HG02678 (cell line): ENCODE results near the gene ADM5.

ENCODE experiments used
- ATAC-seq: cut with Tn5 transposase; IDR thresholded peaks from one replicate; pipeline ENCODE4 v1.9.1; 2021; ENCODE audit warnings: mild to moderate bottlenecking, moderate library complexity; ENCODE audit not compliant: unreplicated experiment

The ADM5 gene

DNA sequence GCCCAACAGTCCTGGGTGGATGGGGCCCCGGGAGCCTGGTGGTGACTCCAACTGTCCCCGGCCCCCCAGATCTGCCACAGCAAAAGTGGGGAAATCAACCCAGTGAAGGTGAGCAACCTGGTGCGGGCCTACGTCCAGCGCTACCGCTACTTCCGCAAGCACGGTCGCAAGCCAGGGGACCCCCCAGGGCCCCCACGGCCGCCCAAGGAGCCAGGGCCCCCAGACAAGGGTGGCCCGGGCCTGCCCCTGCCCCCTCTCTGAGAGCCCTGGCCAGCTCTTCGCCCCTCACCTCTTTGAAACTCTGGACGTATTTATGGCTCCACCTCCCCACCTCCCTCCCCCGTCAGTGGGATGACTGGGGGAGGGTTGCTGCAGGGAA, 31.3 kb upstream of the ADM5 start:
- ATAC-seq: no peak

DNA sequence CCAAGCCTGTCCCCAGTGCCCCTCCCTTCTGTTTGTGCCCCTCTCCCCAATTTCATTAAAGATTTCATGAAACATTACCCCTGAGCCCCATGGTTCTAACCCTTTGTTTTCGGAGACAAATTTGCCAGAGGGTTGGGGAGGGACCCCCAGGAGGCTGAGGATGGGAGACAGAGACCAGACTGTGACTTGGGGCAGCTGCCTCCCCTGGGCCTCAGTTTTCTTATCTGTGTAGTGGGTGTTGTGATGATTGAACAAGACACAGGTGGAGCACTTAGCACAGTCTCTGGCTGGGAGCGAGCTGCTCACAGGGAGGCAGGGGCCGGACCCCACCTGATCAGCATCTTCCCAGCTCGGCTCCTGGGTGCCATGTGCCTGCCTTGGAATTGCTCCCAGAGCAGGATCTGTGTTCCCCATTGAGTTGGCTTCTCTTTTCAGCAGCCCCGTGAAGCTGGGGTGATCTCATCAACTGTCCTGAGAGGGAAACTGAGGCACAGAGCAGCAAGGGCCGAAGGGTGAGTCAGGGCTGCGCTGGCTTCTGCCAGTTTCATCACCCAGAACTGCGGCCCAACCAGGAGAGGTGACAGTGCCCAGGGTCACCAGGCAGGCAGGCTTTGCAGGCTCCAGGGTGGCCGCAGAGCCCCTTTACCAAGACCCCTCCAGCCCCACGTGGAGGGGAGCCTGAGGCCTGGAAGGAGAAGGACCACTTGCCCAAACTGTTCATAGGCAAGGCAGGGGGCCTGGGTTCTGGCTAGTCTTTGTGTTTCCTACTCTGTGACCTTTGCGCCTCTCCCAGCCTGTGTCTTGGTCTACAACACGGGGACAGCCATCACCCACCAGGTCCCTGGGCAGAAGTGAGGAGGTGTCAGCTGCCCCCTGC, 30.6 kb upstream of the ADM5 start:
- no peak for ATAC-seq

DNA sequence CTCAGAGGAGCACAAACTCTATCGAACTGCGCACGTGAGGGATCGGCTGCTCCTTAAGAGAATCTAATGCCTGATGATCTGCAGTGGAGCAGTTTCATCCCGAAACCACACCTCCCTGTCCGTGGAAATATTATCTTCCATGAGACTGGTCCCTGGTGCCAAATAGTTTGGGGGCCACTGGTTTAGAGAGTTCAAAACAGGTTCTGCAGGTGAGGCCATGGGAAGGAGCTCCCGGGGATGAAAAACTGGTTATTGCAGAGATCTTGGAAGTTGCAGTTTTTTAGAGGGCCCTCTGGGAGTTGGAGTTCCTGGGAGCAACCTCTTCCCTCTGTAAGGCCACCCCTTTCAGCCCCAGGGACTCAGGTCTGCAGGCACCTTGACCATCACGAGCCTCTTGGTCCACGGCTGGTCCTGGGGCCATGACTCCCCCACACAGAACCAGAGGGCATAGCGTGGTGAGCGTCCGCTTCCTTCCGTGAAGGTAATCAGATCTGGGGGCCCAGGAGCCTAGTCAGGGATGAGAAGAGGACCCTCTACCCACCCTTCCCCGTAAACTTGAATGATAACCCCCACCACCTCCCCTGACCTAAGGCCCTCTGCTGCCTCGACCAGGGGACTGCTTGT, 28.9 kb upstream of the ADM5 start:
- ATAC-seq: no peak

DNA sequence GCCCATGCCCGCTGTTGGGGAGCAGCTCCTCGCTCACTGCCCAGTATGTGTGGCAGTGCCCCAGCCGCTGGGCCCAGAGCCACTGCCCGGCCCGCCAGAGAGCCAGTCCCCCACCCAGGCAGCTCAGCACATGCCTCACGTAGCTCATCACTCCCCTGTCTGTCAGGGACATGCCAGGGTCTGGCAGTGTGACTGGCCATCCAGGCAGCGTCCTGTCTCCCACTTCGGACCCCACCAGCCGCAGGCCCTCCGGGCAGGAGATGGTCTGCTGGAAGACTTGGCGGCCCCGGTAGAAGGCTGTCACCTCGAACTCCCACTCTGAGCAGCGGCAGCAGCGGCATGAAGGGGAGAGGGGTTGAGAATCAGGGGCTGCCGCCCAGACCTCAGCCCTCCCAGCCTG, 27.4 kb upstream of the ADM5 start:
- no peak for ATAC-seq

DNA sequence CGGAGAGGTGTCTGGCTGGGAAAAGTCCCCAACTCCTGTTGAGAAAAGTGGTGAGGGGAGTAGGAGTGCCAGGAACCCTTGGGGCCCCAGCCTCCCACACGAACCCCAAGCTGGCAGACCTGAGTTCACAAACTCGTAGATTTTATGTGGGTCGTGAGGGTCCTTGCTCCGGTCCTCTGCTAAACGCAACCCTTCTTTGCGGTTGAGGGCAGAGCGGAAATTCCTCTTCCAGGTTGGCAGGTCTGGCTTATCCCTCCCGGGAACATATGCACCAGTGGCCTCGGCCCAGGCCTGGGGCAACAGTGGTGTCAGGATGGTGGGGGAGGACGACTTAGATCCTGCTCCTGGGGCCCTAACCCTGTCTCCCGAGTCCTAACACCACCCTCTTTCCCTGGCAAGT, 26.2 kb upstream of the ADM5 start:
- ATAC-seq: no peak

DNA sequence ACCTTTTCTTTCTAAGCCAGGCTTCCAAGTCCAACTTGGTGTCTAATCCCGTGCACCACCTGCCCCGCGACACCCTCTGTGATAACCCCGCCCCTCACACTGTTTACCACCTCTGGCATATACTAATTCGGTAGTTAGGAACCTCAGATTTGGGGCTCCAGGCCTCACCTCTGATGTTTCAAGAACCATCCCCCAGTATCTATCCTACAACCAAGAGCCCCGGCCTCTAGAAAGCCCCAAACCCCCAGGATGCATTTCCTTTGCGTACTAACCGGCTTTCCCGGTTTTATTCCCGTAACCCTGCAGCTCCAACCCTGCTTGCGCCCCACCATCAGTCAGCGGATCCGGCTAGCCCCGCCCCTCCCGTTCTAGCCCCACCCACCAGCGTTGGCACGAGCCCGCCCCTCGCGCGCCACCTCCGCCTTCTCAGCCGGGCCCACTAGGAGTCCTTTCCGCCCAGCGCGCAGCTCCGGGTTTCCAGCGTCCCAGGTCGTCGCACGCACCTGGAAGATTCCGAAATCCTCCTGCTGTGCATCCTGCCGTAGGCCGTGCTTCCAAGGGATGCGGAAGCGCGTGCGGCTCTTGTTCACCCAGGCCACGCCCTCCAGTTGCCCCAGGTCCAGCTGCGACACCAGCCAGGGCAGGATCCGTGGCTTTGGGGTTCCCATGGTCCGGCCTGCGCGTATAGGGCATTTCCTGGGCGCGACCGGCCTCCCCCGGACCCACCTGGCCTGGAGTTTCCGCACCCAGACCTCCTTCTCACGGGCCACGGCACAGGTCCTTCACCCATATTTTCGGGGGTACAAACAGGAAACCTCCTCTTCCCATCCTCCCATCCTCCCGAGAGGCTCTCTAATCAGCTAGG, 25.0 kb upstream of the ADM5 start:
- ATAC-seq: peak; percentile 43

DNA sequence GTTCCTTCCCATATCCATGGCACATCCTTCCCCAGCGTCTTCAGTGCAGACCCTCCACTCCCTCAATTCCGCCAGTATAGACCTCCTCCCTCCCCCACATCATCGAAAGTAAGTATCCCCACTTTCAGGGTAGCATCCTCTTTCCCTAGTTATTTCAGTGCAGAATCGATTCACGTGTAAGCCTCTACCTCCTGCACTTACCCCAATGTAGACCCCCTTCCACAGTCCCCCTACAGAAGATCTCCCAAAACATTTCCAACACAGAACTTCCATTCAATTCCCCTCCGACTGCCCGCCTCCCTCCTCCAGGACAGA, 24.4 kb upstream of the ADM5 start:
- ATAC-seq: no peak

DNA sequence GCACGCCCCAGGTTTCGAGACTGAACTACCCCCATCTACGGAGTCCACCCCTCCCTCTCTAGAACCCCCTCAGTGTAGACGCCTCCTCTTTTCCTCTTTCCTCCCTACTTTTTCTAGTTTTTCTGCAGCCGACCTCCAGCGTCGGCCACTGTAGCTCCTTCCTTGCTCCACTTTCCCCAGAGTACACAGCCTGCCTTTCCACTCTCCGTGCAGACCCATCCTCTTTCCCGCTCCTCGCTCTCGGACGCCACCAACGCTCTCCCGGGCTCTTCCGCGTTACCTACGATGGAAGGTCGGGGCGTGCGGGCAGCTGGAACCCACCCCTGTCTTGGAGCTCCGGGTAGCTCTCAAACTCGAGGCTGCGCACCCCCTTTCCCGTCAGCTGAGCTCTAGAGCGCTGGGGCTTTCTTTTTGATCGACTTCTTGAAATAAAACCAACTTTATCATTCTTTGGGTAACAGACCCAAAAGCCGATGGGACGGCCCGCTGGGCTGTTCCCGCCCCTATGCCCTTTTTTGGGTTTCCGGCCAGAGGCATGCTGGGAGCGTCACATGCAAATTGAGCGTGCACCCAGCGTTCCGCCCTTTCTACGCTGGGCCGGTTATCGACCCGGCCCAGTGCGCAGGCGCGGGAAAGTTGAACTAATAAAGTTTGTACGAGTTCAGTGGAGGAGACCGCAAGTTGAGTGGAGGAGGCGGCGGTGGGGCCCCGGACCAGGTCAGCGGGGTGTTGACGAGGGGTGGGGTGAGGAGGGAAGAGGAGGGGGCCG, 23.9 kb upstream of the ADM5 start, which contains the start of the genes BCL2L12 and IRF3:
BCL2L12 (plus strand) TSS at position 583 of the 769 bp plus-strand sequence. CDS start 760 bp downstream, outside the sequence.
IRF3 (minus strand) TSS at position 507 of the 769 bp plus-strand sequence. CDS start 1,019 bp downstream, outside the sequence.
- ATAC-seq: peak; percentile 85

DNA sequence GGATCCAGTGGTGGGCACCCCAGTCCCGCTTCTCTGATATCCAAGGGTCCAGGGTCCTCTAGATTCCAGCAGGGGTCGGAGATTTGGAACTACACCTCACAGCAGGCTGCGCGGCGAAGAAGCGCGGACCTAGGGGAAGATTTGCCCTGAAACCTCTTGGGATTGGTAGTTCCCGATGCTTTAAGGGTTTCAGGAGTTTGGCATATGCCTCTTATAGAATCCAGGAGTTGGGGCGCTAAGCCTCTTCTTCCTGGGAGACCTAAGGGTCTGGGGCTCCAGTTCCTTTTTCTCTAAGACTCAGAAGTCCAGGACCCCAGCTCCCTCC, 23.3 kb upstream of the ADM5 start:
- ATAC-seq: no peak

DNA sequence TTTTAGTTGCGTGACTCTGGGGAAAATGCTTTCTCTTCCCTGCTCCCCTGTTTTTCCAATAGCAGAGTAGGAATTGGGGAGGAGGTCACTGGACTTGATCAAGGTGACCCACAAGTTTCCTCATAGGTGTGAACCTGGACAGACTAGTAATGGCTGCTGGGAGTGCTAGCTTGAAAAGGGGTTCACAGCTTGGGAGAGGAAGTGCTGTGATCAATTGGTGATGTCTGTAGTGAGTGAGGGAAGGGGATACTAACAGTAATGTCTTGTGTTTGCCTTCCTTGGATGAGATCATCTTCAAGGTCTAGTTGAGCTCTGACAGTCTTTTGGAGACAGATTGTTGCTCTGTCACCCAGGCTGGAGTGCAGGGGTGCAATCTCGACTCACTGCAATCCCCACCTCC, 21.9 kb upstream of the ADM5 start:
- ATAC-seq: no peak

DNA sequence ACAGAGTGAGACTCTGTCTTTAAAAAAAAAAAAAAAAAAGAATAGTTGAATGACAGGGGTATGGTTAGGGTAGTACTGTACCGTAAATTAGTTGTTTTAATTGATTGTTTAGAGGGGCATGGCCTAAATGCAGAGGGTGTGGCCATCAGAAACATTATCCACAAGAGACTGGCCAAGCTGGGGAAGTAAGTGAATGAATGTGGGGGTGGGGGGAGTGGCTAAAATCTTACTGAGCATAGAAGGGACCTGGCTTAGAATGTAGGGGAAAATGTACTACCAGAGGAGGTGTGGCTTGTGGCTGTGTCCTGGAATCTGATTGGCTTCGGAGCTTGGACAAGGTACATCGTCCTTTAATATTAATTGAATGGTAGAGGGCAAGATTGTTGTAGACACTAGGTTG, 19.9 kb upstream of the ADM5 start:
- ATAC-seq: no peak

DNA sequence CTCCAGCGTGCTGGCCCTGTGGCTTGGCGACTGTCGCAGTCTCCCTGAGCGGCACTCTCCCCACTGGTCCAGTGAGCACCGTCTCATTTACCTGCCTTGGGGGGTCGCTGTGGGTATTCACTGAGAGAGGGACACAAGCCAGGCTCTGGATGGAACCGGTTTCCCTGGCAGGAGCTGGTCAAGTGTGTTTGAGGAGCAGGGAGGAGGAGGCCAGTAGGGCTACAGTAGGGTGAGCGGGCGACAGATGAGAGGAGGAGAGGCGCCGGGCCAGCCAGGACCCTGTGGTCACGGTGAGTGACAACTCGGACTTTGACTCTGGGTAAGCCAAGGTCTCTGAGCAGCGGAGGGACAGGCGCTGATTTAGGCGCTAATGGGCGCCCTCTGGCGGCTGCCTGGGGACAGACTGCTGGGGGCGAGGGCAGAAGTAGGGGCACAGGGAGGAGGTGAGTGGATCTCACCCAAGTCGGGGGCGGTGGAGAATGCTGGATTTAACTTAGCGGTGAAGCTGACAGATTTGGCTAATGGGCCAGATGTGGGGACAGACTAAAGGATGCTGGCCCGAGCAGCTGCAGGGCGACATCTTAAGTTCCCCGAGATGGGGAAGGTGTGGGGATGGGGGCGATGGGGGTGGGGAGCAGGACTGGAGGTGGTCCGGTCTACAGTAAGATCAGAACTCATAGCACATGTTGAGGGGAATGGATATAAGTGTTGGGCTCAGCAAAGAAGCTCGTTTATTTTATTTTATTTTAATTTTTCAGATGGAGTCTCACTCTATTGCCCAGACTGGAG, 17.1 kb upstream of the ADM5 start:
- no peak for ATAC-seq

DNA sequence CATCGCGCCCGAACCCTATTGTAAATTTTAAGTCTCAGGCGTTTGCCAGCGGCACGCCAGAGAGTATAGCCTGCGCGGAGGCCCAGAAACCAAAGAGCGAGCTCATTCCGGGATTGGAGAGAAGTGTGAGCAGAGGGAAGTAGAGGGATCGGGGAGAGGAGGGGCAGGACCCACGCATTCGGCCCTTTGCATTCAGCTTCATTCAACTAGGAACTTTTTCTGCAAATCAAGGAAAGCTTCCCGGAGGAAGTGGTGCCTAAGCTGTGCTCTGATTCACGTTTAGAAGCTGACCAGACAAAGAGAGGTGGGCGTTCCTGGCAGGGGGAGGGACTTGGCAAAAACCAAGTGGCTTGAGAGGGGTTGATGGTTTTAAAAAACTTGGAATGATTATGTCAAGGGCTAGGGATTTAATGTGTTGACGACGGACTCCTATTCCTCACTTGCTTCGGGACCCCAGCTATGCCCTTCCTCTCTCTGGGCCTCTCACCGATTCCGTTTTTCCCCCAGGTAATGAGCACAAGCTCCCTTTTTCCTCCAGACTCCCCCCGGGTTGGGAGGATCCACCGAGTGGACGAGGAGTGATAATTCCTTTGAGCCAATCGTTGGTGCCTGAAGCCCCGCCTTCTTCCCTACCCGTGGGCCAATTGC, 13.1 kb upstream of the ADM5 start:
- peak; percentile 18 for ATAC-seq

DNA sequence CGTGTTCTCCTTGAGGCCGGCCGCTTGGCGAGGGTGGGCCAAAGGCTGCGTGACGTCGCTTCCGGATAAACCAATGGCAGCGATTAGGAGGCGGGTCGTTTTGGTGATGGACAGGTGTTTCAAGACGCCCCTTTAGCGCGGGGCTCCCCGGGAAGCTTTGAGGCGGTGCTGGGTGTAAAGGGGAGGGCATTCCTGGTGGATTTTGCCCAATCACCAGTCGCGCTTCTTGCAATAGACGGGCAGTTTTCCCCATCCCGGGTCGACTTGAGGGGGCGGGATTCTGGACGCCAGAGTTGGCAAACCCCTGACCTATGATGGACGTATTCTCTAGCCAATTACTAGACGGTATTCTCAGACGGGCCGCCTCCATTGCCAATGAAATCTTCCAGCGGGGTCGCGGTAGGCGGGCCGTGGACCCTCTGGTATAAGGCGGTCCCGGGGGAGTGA, 12.6 kb upstream of the ADM5 start:
- ATAC-seq: peak; percentile 71

DNA sequence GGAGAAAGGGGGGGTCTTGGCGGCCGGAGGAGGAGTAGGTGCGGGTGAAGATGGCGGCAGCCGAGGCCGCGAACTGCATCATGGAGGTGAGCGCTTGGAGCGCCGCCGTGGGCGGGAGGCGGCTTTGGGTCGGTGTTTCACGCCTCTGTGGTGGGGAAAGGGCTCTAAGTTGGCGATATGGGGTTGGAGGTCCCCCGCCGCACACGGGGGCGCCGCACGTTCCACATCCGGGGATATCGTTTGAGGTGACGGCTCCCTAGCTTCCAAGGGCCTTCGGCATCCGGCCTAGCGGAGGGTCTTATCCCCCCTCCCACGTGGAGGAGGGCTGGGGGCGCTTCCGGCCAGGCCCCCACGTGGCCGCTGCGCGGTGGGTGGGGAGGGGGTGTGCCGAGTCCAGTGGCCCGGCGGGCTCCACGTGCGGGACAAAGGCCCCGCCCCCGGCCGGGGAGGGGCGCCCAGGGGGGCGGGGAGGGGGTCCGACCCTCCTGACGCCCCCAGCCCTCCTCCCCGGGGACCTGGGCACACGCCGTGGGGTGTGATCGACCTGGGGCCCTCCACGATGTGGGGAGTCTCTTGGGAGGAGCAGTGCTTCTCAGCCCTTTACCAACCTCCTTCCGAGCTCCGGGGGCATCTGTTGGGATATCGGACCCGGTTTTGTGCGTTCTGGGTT, 12.0 kb upstream of the ADM5 start, which contains the start of gene PRMT1:
PRMT1 (plus strand) TSS at position 41 of the 670 bp plus-strand sequence; CDS start at position 51, 10 bp downstream.
- ATAC-seq: no peak

DNA sequence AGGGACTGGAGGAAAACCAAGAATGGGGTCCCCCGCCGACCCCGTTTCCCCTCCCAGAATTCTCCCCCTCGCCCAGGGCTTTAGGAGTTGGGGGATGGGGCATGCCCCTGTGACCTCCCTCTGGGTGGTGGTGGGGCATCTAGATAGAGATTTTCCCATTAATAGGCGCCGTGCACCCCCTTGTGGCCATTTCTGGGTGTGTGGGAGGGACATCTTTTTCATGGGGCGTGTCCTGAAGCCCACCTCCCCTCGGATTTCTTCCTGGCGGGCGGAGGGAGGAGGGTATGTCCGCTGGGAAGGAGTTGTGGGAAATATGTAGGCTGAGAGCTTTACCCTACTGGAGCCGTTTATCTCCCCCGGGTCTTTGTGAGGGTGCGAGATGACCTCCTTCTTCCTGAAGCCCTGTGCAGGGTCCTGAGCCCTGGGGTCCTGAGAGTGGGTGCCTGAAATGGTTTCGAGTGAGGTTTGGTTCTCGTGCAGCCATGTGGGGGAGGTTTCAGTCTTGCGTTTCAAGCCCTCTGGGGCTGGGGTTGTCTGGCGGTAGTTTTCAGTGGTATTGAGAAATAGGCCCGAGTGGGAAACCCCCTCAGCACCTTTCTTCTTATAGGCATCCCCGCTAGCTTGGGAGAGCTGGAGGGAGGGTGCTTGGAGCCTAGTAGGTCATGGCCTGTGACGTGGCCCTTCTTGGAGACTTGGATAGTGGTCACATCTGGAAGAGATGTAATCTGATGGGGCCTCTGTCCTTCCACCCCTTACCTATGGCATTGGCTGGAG, 11.3 kb upstream of the ADM5 start:
- no peak for ATAC-seq

DNA sequence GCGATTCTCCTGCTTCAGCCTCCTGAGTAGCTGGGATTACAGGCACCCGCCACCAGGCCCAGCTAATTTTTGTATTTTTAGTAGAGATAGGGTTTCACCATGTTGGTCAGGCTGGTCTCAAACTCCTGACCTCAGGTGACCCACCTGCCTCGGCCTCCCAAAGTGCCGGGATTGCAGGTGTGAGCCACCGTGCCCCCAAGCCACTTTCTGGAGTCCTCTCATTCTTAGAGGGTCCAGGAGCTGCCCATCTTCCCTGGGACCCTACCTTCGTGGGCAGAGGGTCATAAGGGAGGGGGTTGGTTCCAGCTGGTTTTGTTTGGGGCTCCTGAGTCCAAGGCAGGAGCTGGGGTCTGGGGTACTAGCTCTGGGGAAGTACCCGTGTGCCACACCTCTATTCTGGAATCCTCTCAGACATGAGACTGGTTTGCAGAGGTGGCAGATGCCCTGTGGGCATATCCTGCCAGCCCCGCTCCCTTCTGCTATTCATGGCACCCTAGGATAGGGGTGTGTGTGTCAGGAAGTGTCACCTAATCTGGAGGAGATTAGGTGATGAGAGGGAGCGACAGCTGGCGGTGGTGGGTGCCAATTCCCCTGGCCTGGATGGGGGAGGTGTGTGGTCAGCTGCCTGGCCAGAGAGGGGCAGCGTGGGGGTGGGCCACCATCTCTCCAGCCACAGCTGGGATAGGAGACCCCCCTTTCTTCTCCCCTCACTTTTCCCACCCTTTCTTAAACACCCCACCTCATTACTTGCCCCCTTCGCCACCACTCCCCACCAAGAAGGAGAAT, 10.2 kb upstream of the ADM5 start:
- ATAC-seq: no peak
